Measurements from ENCODE around the gene JUND. TPM values are rescaled to one million over a fixed set of nuclear protein-coding genes. Genes with fewer than 3 reads are reported as not detected.

Gene JUND
- total RNA-seq, 1 experiment from 2014 or later = 103 TPM

DNA sequence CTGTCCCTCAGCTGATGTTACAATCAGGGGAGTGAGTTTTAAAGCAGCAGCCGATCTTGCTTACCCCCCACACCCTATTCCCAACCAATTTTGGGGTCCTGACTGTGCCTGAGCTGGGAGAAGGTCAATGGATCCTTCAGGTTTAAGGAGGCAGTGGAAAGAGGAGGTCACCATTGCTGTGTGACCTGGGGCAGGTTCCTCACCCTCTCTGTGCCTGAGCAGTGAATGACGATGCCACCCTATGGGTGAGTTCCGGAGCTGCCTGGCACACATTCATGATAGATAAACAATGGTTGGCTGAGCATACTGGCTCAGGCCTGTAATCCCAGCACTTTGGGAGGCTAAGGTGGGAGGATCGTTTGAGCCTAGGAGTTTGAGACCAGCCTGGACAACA, 20.3 kb upstream of the JUND start:
- peaks cover 26 to 35% of the 10 kb centered on the region in 2 experiments for H3K4me1 Mint-ChIP-seq

More for the DNA sequence above, 20.3 kb upstream of the JUND start:
- Histone ChIP-seq H3K18ac (ENCODE audit: insufficient read length, low read depth, low read length) (no peak overlapping the region), H3K4ac (ENCODE audit: low read depth, low read length) (no peak overlapping the region), H3K9ac (ENCODE audit: extremely low read depth, insufficient read length, low read length) (no peak overlapping the region), H2BK120ac (ENCODE audit: low read depth, low read length, poor library complexity, severe bottlenecking) (no peak overlapping the region), H3K27me3 (ENCODE audit: insufficient read depth, low read length) (no peaks in the 10 kb centered on the region), H2BK20ac (ENCODE audit: low read depth, low read length, poor library complexity, severe bottlenecking) (no peak overlapping the region), H3K79me1 (ENCODE audit: insufficient read depth, low read depth, low read length, poor library complexity, severe bottlenecking) (no peaks in the 10 kb centered on the region), H3K23me2 (ENCODE audit: insufficient read length, low read depth, low read length, poor library complexity, severe bottlenecking) (peaks cover 3% of the 10 kb centered on the region), H2BK12ac (ENCODE audit: insufficient read length, low read depth, low read length) (no peak overlapping the region), H3K9me3 (ENCODE audit: control insufficient read depth, low read depth, low read length) (no peaks in the 10 kb centered on the region), H3K23ac (ENCODE audit: insufficient read length, low read depth, low read length) (no peak overlapping the region), H2BK15ac (ENCODE audit: low read depth, low read length) (no peak overlapping the region), H3K79me2 (ENCODE audit: insufficient read depth, low read length) (no peaks in the 10 kb centered on the region), H3K4me1 (ENCODE audit: insufficient read depth, low read length) (peaks cover 5% of the 10 kb centered on the region; the same call in 1 of the 2 replicates), H4K91ac (ENCODE audit: insufficient read length, low read depth, low read length) (no peak overlapping the region), H2BK5ac (ENCODE audit: insufficient read length, low read length) (no peak overlapping the region), H4K8ac (replicated peaks; ENCODE audit: insufficient read length, low read depth, low read length) (no peak overlapping the region), H4K20me1 (ENCODE audit: control insufficient read depth, insufficient read depth, insufficient read length) (no peaks in the 10 kb centered on the region), H2AK5ac (ENCODE audit: insufficient read length, low read length) (no peak overlapping the region), H3K56ac (ENCODE audit: insufficient read length, low read depth, low read length) (no peak overlapping the region), H2AFZ (ENCODE audit: low read length) (no peak overlapping the region), H3K27ac (ENCODE audit: insufficient read length, low read depth, low read length) (no peak overlapping the region), H3K14ac (ENCODE audit: insufficient read depth, low read length) (no peak overlapping the region), H3K4me2 (ENCODE audit: insufficient read depth, insufficient read length, low read length) (no peak overlapping the region), H3T11ph (ENCODE audit: low read length) (no peak overlapping the region), H4K5ac (ENCODE audit: insufficient read length, low read depth, low read length) (no peak overlapping the region)
- H3K36me3 Mint-ChIP-seq (ENCODE audit: insufficient read depth in 1 of 3, low read depth in 3 of 3) = peaks cover 1 to 9% (median 3%) of the 10 kb centered on the region in 3 experiments; a peak in 5 of 7 replicates
- no peaks in the 10 kb centered on the region; a peak in 1 of 5 replicates for H3K9me3 Mint-ChIP-seq
- no peak for DNase-seq
- no peak for TF ChIP-seq CTCF (conservative IDR thresholded peaks at IDR 0.05)
- no CpG with 5 or more reads among the region's 4 CpGs for WGBS (ENCODE audit: extremely low coverage, insufficient read length, low lambda C conversion rate)
- H3K4me3 Mint-ChIP-seq = no peak overlapping the region
- no peaks in the 10 kb centered on the region for H3K27me3 Mint-ChIP-seq (ENCODE audit: low read depth)
- no peak overlapping the region for H3K27ac Mint-ChIP-seq

All from H9 (cell line).